ENCODE data around the gene FLVCR2. TPM values are rescaled to one million over a fixed set of nuclear protein-coding genes. Genes with fewer than 3 reads are reported as not detected.

Gene FLVCR2
- total and polyA plus RNA-seq, 2 of the 13 experiments (the other 11 are each of a cell fraction or from before 2014, with no cell fraction given): 9.9 to 10.5 TPM

GRCh38 chr14:75650253-75651058 lies 72.0 kb downstream of the FLVCR2 start (continued):
- TF ChIP-seq PRDM15 (CRISPR knock-in tag; IDR thresholded peaks at IDR 0.05): peak; percentile 38; the same call in 1 of the 2 replicates
- TF ChIP-seq ZNF574 (CRISPR knock-in tag; IDR thresholded peaks at IDR 0.05): peak; percentile 35; the same call in 1 of the 2 replicates
- TF ChIP-seq ZFP1 (CRISPR knock-in tag; IDR thresholded peaks at IDR 0.05): no peak
- no peak for TF ChIP-seq ZNF547 (CRISPR knock-in tag; IDR thresholded peaks at IDR 0.05)
- no peak for TF ChIP-seq HOXA9 (CRISPR knock-in tag; IDR thresholded peaks at IDR 0.05; ENCODE audit: borderline replicate concordance)
- no peak for TF ChIP-seq SRF (IDR thresholded peaks at IDR 0.05; ENCODE audit: low read depth, low read length)
- TF ChIP-seq PCBP2 (optimal IDR thresholded peaks at IDR 0.05; ENCODE audit: low read depth, low read length, poor library complexity, severe bottlenecking): no peak
- TF ChIP-seq HOMEZ (CRISPR knock-in tag; IDR thresholded peaks at IDR 0.05; ENCODE audit: low read depth): no peak
- no peak for TF ChIP-seq ZBTB10 (CRISPR knock-in tag; IDR thresholded peaks at IDR 0.05; ENCODE audit: borderline replicate concordance)
- TF ChIP-seq ZBTB46 (CRISPR knock-in tag; IDR thresholded peaks at IDR 0.05; ENCODE audit: borderline replicate concordance): no peak
- no peak for TF ChIP-seq TEF (CRISPR knock-in tag; IDR thresholded peaks at IDR 0.05)

All from HepG2 (cell line).